Transverse colon (tissue), 4 donors: ENCODE data around the gene ACTR3. TPM values are rescaled to one million over a fixed set of nuclear protein-coding genes. Genes with fewer than 3 reads are reported as not detected.
A peak's percentile ranks its signal among the peaks of the same experiment; 100 is the strongest.

Experiments used
- DNase-seq: peaks from one replicate; pipeline ENCODE4 v3.0.0-alpha.2; 2019
- H3K27ac ChIP-seq, 4 donors: fragments of 200-600 bp; sonication (generic); 2 replicates each; pipeline ENCODE4 v1.5.1; 2016 to 2018; ENCODE audit warnings: inconsistent platforms in 4 of 4
- H3K27me3 ChIP-seq: fragments of 200-600 bp; sonication (generic); 2 replicates; pipeline ENCODE4 v1.5.1; 2017; ENCODE audit warnings: inconsistent platforms
- H3K36me3 ChIP-seq, 4 donors: fragments of 200-600 bp; sonication (generic); 2 replicates each; pipeline ENCODE4 v1.5.1; 2017 to 2019; ENCODE audit warnings: inconsistent platforms in 4 of 4
- H3K4me1 ChIP-seq, 4 donors: fragments of 200-600 bp; sonication (generic); 2 replicates each; pipeline ENCODE4 v1.5.1; 2017 to 2020; ENCODE audit warnings: inconsistent platforms in 4 of 4
- H3K4me3 ChIP-seq, 4 donors: fragments of 200-600 bp; sonication (generic); 1 replicate in 1 of 4; 2 replicates in 3 of 4; pipeline versions ENCODE4 v1.5.1 to v1.6.1; 2017 to 2019; ENCODE audit warnings: inconsistent platforms in 4 of 4
- H3K9me3 ChIP-seq, 2 donors: fragments of 200-600 bp; sonication (generic); 2 replicates each; pipeline ENCODE4 v1.5.1; 2017 to 2019; ENCODE audit warnings: inconsistent platforms in 2 of 2
- EP300 ChIP-seq: sonication (generic); formaldehyde crosslinking; IDR thresholded peaks from one replicate; pipeline ENCODE4 v1.6.1; 2017; ENCODE audit warnings: antibody characterized with exemption, low read depth
- POLR2A ChIP-seq: fragments of 450-650 bp; IDR thresholded peaks from one replicate; pipeline ENCODE4 v1.6.1; 2016; ENCODE audit warnings: antibody characterized with exemption, mild to moderate bottlenecking, moderate library complexity
- POLR2AphosphoS5 ChIP-seq, 3 donors: sonication (generic); formaldehyde crosslinking; IDR thresholded peaks; one replicate each; pipeline ENCODE4 v1.6.1; 2016; ENCODE audit warnings: antibody characterized with exemption in 3 of 3
- WGBS, 2 donors: methylation state at CpG; one replicate each; pipeline ENCODE4 v1.1.5; 2018; ENCODE audit warnings: low coverage in 1 of 2; 5-methylcytosine and 5-hydroxymethylcytosine counted together
- in situ Hi-C, 4 donors: fragments of 200-750 bp; cut with MboI; loops; one replicate each; pipeline versions ENCODE4 v1.15.0 to v1.15.1; 2017; ENCODE audit warnings: low sequenced_read_pairs in 3 of 4, low pct_ligation_motif_present in 1 of 4, low pct_unique_long_range_greater_than_20kb in 1 of 4
- intact Hi-C: fragments of 100-400 bp; cut with DNase I; formaldehyde crosslinking; loops from one replicate; pipeline ENCODE4 v1.15.1; 2023; ENCODE audit warnings: low total_unique reads
- total RNA-seq, 4 donors: library from RNA; depleted of rRNA; stranded (reverse); fragments of >200 nt; gene quantifications; one replicate each; pipeline ENCODE4 v1.1.0, GENCODE V29; 2016
- TF ChIP-seq, protein P1 (sequence below), 5 experiments: fragments of 200-600 bp in 3 of 5; fragments of 450-650 bp in 2 of 5; sonication (generic) in 3 of 5; IDR thresholded peaks; 1 replicate in 2 of 5; 2 replicates in 3 of 5; pipeline ENCODE4 v1.5.1; 2016 to 2017; ENCODE audit warnings: antibody characterized with exemption in 5 of 5, inconsistent platforms in 3 of 5, mild to moderate bottlenecking in 2 of 5, moderate library complexity in 1 of 5

Gene ACTR3
- total RNA-seq, 4 donors from 2014 or later = 68.8 to 143 (median 114) TPM

DNA sequence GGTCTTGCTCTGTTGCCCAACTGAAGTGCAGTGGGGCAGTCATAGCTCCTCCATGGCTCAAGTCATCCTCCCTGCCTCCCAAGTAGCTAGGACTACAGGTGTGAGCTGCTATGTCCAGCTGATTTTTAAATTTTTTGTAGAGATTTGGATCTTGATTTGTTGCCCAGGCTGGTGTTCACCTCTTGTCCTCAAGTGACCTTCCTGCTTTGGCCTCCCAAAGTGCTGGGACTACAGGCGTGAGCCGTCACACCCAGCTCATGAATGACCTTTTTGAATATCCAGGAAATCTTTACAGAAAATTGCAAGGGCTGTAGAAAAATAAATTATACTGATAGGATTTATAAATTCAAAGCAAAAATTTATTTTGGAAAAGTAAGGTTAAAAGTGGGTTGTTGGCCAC lies 17.4 kb downstream of the ACTR3 start:
- H3K9me3 ChIP-seq = no peaks in the 10 kb centered on the region
- intact Hi-C loops = no loop called here
- peak overlapping the region in 1 of 4 donors; percentile 40 for H3K27ac ChIP-seq
- H3K27me3 ChIP-seq = no peaks in the 10 kb centered on the region
- H3K4me3 ChIP-seq = no peak overlapping the region
- in situ Hi-C loops = loop anchor here in 1 of 4 donors (25.0 kb wide), 1 partner anchor 145 kb away; the partner anchor contains the start of gene SLC35F5
- WGBS, 2 donors = 50 to 61% methylated on average over 2 of the region's 2 CpGs
- TF ChIP-seq POLR2AphosphoS5 (IDR thresholded peaks at IDR 0.05) (no peak), EP300 (no peak), POLR2A (no peak)
- TF ChIP-seq, protein P1, sequence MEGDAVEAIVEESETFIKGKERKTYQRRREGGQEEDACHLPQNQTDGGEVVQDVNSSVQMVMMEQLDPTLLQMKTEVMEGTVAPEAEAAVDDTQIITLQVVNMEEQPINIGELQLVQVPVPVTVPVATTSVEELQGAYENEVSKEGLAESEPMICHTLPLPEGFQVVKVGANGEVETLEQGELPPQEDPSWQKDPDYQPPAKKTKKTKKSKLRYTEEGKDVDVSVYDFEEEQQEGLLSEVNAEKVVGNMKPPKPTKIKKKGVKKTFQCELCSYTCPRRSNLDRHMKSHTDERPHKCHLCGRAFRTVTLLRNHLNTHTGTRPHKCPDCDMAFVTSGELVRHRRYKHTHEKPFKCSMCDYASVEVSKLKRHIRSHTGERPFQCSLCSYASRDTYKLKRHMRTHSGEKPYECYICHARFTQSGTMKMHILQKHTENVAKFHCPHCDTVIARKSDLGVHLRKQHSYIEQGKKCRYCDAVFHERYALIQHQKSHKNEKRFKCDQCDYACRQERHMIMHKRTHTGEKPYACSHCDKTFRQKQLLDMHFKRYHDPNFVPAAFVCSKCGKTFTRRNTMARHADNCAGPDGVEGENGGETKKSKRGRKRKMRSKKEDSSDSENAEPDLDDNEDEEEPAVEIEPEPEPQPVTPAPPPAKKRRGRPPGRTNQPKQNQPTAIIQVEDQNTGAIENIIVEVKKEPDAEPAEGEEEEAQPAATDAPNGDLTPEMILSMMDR (IDR thresholded peaks at IDR 0.05) = no peak
- H3K4me1 ChIP-seq = peaks cover 16 to 83% (median 34%) of the 10 kb centered on the region in 4 donors
- no peak for DNase-seq
- H3K36me3 ChIP-seq = no peaks in the 10 kb centered on the region

DNA sequence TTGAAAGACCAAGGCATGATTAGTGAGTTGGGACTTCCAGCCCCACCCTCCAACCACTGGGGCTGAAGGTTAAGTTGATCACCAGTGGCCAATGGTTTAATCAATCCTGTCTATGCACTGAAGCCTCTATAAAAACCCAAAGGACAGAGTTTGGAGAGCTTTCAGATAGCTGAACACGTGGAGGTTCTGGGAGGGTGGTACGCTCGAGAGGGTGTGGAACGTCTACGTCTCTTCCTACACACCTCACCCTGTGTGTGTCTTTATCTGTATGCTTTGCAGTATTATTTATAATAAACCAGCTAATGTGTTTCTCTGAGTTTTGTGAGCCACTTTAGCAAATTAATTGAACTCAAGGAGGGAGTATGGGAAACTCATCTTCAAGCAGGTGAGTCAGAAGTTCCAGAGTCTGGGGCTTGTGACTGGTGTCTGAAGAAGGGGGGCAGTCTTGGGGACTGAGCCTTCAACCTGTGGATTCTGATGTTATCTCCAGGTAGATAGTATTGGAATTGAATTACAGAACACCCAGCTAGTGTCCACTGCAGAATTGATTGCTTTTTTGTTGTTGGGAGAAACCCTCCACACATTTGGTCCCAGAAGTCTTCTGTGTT lies 20.3 kb downstream of the ACTR3 start:
- TF ChIP-seq EP300 (no peak), POLR2AphosphoS5 (IDR thresholded peaks at IDR 0.05) (no peak), POLR2A (no peak)
- TF ChIP-seq, protein P1 (IDR thresholded peaks at IDR 0.05) = no peak
- Histone ChIP-seq H3K4me1 (peaks cover 10 to 54% (median 19%) of the 10 kb centered on the region in 4 donors), H3K27ac (no peak overlapping the region), H3K9me3 (no peaks in the 10 kb centered on the region), H3K4me3 (no peak overlapping the region), H3K27me3 (no peaks in the 10 kb centered on the region), H3K36me3 (peaks cover 0 to 11% (median 0%) of the 10 kb centered on the region in 4 donors)
- no peak for DNase-seq
- in situ Hi-C loops (loop anchor here in 1 of 4 donors (25.0 kb wide), 1 partner anchor 148 kb away; the partner anchor contains the start of gene SLC35F5), intact Hi-C loops (no loop called here)
- 86 to 100% methylated on average over 2 to 5 of the region's 5 CpGs for WGBS, 2 donors

DNA sequence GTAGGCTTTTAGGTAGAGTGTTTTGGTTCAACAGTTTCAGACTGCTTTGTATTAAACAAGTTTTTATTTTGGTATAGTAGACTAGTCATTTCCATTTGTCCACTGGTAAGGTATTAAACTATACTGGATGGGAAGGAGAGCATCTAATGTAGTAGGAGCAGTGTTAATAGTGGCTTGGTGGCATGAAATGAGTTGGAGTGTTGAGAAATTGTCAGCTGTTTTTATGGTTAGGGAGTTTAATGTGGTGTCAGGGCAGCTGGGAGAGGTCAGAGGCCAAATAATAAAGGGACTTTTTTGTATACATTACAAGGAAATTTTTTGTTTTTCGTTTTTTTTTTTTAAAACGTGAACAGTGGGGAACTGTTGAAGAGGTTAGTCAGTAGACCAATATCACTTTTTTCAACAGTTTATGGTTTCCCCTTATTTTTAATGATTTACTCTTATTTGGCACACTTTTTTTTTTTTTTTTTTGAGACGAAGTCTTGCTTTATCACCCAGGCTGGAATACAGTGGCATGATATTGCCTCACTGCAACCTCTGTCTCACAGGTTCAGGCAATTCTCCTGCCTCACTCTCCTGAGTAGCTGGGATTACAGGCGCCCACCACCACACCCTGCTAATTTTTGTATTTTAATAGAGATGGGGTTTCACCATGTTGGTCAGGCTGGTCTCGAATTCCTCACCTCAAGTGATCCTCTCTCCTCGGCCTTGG lies 21.2 kb downstream of the ACTR3 start:
- in situ Hi-C loops = loop anchor here in 1 of 4 donors (25.0 kb wide), 1 partner anchor 149 kb away; the partner anchor contains the start of gene SLC35F5
- TF ChIP-seq POLR2A = no peak
- TF ChIP-seq, protein P1 (IDR thresholded peaks at IDR 0.05) = no peak
- TF ChIP-seq POLR2AphosphoS5 (IDR thresholded peaks at IDR 0.05) = no peak
- no peak for TF ChIP-seq EP300
- Histone ChIP-seq H3K27ac (no peak overlapping the region), H3K36me3 (peaks cover 0 to 11% (median 0%) of the 10 kb centered on the region in 4 donors), H3K27me3 (no peaks in the 10 kb centered on the region), H3K4me3 (no peak overlapping the region), H3K4me1 (peaks cover 7 to 48% (median 18%) of the 10 kb centered on the region in 4 donors), H3K9me3 (no peaks in the 10 kb centered on the region)
- no peak for DNase-seq
- WGBS, 2 donors = 52 to 65% methylated on average over 5 to 6 of the region's 6 CpGs
- intact Hi-C loops = no loop called here

DNA sequence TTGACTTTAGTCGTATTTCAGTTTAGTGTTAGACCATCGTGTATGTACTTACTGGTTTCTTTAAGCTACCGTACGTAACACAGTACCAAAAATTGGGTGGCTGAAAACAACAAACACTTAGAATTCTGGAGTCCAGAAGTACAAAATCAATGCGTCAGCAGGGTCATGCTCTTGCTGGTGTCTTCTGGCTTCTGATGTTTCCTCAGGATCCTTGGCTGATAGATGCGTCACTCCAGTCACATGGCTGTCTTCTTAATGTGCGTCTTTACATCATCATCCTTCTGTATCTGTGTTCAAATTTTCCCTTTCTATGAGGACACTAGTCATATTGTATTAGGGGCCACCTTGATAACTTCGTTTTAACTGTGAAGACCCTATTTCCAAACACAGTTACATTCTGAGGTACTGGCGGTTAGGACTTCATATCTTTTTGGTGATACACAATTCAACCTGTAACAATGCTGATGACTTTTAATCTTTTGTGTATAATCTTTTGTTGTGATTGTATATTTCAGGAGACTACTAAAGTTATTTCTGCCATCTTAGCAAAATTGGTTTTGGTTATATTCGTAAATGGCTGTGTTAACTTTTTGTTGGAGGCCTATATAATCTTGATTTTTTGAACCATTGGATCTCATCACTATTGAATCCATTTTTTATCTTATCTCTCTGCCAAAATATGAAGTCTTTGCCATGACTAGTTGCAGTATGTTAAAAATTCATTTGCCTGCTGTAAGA lies 25.4 kb downstream of the ACTR3 start:
- no peaks in the 10 kb centered on the region for H3K27me3 ChIP-seq
- no peak overlapping the region for H3K27ac ChIP-seq
- peaks cover 0 to 29% (median 0%) of the 10 kb centered on the region in 4 donors for H3K36me3 ChIP-seq
- H3K4me3 ChIP-seq = no peak overlapping the region
- H3K9me3 ChIP-seq = no peaks in the 10 kb centered on the region
- no peak for DNase-seq
- intact Hi-C loops (no loop called here), in situ Hi-C loops (loop anchor here in 1 of 4 donors (25.0 kb wide), 1 partner anchor 153 kb away; the partner anchor contains the start of gene SLC35F5)
- H3K4me1 ChIP-seq = peaks cover 0 to 34% (median 13%) of the 10 kb centered on the region in 4 donors
- TF ChIP-seq, protein P1 (IDR thresholded peaks at IDR 0.05) = no peak
- no peak for TF ChIP-seq EP300
- TF ChIP-seq POLR2AphosphoS5 (IDR thresholded peaks at IDR 0.05) = no peak
- no peak for TF ChIP-seq POLR2A
- WGBS, 2 donors = 83 to 92% methylated on average over 10 of the region's 10 CpGs
